Right atrium auricular region (tissue), 2 donors: ENCODE results near the gene FRMPD4. TPM values are rescaled to one million over a fixed set of nuclear protein-coding genes. Genes with fewer than 3 reads are reported as not detected.

ENCODE experiments used
- DNase-seq: peaks from one replicate; pipeline ENCODE4 v3.0.0-alpha.2; 2019; ENCODE audit warnings: low spot score
- H3K27ac ChIP-seq, 2 donors: fragments of 200-600 bp; sonication (generic); 1 replicate in 1 of 2; 2 replicates in 1 of 2; pipeline ENCODE4 v1.5.1; 2016 to 2019
- H3K27me3 ChIP-seq, 2 donors: fragments of 200-600 bp; sonication (generic); one replicate each; pipeline versions ENCODE4 v1.5.1 to v1.6.0; 2017 to 2019
- H3K36me3 ChIP-seq: fragments of 200-600 bp; sonication (generic); one replicate; pipeline ENCODE4 v1.5.1; 2016
- H3K4me1 ChIP-seq, 2 donors: fragments of 200-600 bp; sonication (generic); one replicate each; pipeline versions ENCODE4 v1.5.1 to v1.6.0; 2017 to 2019
- H3K4me3 ChIP-seq, 2 donors: fragments of 200-600 bp; sonication (generic); 1 replicate in 1 of 2; 2 replicates in 1 of 2; pipeline ENCODE4 v1.5.1; 2017 to 2019; ENCODE audit warnings: mild to moderate bottlenecking in 1 of 2, moderate library complexity in 1 of 2
- H3K9me3 ChIP-seq, 2 donors: fragments of 200-600 bp; sonication (generic); one replicate each; pipeline ENCODE4 v1.5.1; 2019
- total RNA-seq, 2 donors: library from RNA; depleted of rRNA; stranded (reverse); fragments of >200 nt; gene quantifications; one replicate each; pipeline ENCODE4 v1.1.0, GENCODE V29; 2016
- TF ChIP-seq, protein P1 (sequence below), 2 donors: fragments of 200-600 bp; sonication (generic); IDR thresholded peaks; one replicate each; pipeline ENCODE4 v1.5.1; 2019; ENCODE audit warnings: antibody characterized with exemption in 2 of 2

Gene FRMPD4
- total RNA-seq, 2 donors from 2014 or later, result 1.2 to 1.3 TPM

DNA sequence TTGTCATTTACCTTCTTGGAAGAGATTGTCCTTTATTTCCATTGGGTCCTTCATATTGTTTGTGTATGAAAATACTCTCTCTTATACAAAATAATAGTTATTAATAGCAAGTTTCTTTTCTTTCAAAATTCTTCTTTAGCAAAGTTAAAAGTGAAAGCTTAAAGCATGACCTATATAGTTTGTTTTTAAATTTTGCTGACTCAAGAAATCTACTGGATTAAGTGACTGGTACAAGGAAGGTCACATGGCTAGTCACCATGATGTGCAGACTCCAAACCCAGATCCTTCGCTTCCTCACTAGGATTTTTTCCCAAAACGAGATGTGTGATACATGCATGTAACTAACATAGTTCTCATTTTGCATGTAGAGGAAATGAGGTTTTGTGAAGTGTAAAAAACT, 322.7 kb downstream of the FRMPD4 start:
- no peaks in the 10 kb centered on the region for H3K27me3 ChIP-seq
- H3K4me3 ChIP-seq, result no peak overlapping the region
- H3K27ac ChIP-seq, result no peak overlapping the region
- H3K36me3 ChIP-seq, result no peaks in the 10 kb centered on the region
- no peak for DNase-seq
- no peaks in the 10 kb centered on the region for H3K4me1 ChIP-seq
- TF ChIP-seq, protein P1, sequence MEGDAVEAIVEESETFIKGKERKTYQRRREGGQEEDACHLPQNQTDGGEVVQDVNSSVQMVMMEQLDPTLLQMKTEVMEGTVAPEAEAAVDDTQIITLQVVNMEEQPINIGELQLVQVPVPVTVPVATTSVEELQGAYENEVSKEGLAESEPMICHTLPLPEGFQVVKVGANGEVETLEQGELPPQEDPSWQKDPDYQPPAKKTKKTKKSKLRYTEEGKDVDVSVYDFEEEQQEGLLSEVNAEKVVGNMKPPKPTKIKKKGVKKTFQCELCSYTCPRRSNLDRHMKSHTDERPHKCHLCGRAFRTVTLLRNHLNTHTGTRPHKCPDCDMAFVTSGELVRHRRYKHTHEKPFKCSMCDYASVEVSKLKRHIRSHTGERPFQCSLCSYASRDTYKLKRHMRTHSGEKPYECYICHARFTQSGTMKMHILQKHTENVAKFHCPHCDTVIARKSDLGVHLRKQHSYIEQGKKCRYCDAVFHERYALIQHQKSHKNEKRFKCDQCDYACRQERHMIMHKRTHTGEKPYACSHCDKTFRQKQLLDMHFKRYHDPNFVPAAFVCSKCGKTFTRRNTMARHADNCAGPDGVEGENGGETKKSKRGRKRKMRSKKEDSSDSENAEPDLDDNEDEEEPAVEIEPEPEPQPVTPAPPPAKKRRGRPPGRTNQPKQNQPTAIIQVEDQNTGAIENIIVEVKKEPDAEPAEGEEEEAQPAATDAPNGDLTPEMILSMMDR (IDR thresholded peaks at IDR 0.05), result no peak
- H3K9me3 ChIP-seq, result no peaks in the 10 kb centered on the region

DNA sequence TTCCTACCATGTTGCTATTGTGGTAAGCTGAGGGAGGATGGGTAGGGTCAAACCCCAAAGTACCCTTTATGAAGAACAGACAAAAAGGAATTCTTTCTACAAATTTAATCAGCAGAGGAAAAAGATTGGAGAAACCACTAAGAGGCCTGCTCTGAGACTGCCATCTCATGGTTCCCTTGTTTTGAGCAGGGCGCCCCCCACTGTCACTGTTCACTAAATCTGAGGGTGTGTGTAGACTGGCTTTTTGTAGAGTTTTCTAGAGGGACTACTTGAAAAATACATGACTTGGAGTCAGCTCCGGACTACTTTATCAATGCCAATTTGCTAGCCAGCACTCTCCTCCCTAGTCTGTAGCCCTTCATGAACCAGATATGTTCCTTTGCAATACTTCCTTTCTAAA, 324.8 kb downstream of the FRMPD4 start:
- no peaks in the 10 kb centered on the region for H3K4me1 ChIP-seq
- no peak overlapping the region for H3K4me3 ChIP-seq
- TF ChIP-seq, protein P1 (IDR thresholded peaks at IDR 0.05), result no peak
- no peaks in the 10 kb centered on the region for H3K9me3 ChIP-seq
- no peak overlapping the region for H3K27ac ChIP-seq
- no peak for DNase-seq
- no peaks in the 10 kb centered on the region for H3K36me3 ChIP-seq
- no peaks in the 10 kb centered on the region for H3K27me3 ChIP-seq

DNA sequence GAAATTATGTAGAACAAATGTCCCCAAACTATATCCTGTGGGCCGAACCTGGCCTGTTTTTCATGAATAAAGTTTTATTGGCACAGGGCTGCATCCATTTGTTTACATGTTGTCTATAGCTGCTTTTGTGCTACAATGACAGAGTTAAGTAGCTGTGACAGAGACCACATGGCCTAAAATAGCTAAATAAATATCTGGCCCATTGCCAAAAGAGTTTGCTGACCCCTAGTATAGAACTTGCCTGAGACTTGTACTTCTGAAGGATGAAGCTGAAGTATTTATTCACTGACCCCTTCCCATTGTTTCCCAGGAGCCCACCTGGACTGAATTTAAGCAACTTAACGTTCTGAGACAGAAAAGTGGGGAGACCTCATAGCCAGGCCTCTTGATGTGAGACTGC, 325.6 kb downstream of the FRMPD4 start:
- no peaks in the 10 kb centered on the region for H3K27me3 ChIP-seq
- no peak overlapping the region for H3K4me3 ChIP-seq
- H3K4me1 ChIP-seq, result no peaks in the 10 kb centered on the region
- no peak overlapping the region for H3K27ac ChIP-seq
- no peak for DNase-seq
- no peaks in the 10 kb centered on the region for H3K36me3 ChIP-seq
- no peaks in the 10 kb centered on the region for H3K9me3 ChIP-seq
- TF ChIP-seq, protein P1 (IDR thresholded peaks at IDR 0.05), result no peak

DNA sequence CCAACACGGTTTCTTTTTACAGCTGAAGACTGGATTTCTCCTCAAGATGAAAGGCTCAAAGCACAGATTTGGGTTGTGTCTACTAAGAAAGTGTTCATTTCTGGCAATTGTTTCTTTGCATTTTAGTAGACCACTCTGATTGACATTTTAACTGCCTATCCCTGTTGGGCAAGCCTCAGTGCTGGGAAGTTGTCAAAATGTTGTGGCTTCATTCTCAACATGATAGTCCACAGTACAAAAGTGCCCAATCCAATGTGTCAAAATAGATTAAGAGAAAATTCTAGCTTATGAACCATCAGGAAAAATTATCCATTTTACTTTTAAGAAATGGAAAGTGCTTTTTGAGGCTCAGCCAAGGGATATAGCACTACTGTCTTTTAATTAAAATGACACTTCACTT, 329.0 kb downstream of the FRMPD4 start:
- DNase-seq, result no peak
- no peaks in the 10 kb centered on the region for H3K36me3 ChIP-seq
- no peaks in the 10 kb centered on the region for H3K9me3 ChIP-seq
- H3K27ac ChIP-seq, result no peak overlapping the region
- no peaks in the 10 kb centered on the region for H3K27me3 ChIP-seq
- TF ChIP-seq, protein P1 (IDR thresholded peaks at IDR 0.05), result no peak
- H3K4me1 ChIP-seq, result no peaks in the 10 kb centered on the region
- H3K4me3 ChIP-seq, result no peak overlapping the region

DNA sequence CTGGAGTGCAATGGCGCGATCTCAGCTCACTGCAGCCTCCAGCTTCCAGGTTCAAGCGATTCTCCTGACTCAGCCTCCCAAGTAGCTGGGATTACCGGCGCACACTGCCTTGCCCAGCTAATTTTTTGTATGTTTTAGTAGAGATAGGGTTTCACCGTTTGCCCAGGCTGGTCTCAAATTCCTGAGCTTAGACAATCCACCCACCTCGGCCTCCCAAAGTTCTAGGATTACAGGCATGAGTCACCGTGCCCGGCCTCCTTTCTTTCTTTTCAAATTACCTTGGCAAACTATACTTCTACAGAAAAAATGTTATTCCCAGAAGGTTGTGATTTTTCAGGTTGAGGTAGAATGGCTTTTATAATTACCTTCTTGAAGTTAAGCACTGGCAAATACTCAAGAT, 331.0 kb downstream of the FRMPD4 start:
- H3K36me3 ChIP-seq, result no peaks in the 10 kb centered on the region
- no peaks in the 10 kb centered on the region for H3K27me3 ChIP-seq
- DNase-seq, result no peak
- H3K9me3 ChIP-seq, result no peaks in the 10 kb centered on the region
- no peaks in the 10 kb centered on the region for H3K4me1 ChIP-seq
- no peak overlapping the region for H3K4me3 ChIP-seq
- TF ChIP-seq, protein P1 (IDR thresholded peaks at IDR 0.05), result no peak
- no peak overlapping the region for H3K27ac ChIP-seq

DNA sequence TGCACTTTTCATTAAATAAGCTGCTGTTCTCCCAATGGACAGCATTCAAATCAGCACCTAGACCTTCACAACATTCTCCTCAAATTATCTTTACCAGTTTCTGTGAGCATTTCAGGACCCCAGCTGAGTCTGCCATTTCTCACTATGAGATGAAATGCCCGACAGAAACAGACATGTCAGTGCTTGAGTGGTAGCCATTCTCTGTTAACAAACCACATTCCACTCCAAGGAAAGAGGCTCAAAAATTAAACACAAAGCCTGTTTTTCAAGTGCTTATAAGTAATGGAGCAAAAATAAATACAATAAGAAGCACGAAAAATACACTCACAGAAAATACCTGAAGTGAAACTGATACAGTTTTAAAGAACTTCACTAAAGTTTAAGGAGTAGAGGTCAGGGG, 332.8 kb downstream of the FRMPD4 start:
- no peaks in the 10 kb centered on the region for H3K36me3 ChIP-seq
- DNase-seq, result no peak
- H3K4me1 ChIP-seq, result no peaks in the 10 kb centered on the region
- TF ChIP-seq, protein P1 (IDR thresholded peaks at IDR 0.05), result no peak
- no peak overlapping the region for H3K27ac ChIP-seq
- no peaks in the 10 kb centered on the region for H3K9me3 ChIP-seq
- H3K27me3 ChIP-seq, result no peaks in the 10 kb centered on the region
- H3K4me3 ChIP-seq, result no peak overlapping the region
